GM18505 (cell line): ENCODE data around the gene GRB2.

Experiments
- ATAC-seq: cut with Tn5 transposase; IDR thresholded peaks from one replicate; pipeline ENCODE4 v1.9.1; 2021; ENCODE audit not compliant: unreplicated experiment
- POLR2A ChIP-seq: IDR thresholded peaks from 4 replicates; pipeline ENCODE4 v1.6.1; 2011; ENCODE audit warnings: borderline replicate concordance; ENCODE audit not compliant: insufficient read depth, insufficient read length; ENCODE audit errors: extremely low read depth

Gene GRB2

DNA sequence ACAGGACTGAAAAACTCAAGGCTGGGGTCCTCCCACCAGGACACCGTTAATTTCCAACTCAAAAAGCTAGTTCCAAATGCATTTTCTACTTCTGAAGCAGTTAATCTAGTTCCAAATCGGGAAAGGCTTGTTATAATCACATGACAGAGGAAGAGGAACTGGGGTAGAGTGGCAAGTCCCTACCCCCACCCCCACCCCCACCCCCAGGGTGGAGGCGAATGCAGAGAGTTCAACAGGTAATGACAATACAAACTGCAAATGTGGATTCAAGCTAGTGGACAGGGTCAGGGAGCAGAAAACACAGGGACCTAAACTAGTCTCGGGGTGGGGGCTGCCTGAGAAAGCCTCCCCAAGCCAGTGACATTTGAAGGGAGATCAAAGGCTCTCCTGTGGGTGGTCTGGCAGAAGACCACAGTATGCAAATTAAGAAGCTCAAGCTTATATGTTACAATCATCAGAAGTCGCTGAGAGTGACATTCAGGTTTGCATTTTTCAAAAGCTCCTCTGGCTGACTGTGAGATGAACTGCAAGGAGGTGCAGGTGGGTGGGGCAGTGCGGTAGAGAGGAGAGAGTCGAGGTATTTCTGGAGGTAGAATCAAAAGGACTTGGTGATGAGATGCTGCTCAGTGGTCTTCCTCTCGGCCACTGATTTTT lies 59.8 kb downstream of the GRB2 start:
- TF ChIP-seq POLR2A: peak; percentile 63
- ATAC-seq: peak; percentile 55

DNA sequence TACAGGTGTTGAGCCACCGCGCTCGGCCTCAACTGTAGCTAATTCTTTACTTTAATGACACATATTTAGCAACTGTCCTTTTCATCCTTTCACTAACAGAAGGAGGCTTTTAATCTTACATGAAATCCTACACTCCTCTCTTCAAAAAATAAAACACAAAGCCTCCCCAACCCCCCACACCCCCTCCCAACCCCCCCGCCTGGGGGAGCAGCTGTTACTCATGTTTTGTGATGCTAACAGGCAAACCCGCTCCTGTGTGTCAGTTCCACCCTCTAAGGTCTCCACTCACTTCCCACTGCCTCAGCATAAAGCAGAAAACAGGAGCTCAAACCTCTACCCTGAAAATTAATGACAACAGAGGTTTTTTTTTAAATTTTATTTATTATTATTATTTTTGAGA lies 60.8 kb downstream of the GRB2 start:
- ATAC-seq: no peak
- TF ChIP-seq POLR2A: no peak

DNA sequence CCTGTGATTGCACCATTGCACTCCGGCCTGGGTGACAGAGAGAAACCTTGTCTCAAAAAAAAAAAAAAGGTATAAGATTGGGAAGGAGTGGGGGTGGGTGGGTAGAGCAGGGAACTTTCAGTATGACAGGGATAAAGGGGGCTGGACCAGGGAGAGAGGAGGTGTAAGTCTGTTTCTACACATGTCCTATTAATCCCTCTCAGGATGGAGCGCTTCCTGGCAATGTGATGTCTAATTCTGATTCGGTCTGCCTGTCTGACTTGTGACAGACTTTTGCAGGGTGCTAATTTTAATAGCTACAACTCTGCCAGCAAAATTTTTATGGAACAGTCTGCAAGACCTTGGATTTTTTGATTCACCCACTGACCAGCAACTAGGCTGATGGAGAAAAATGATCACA lies 62.5 kb downstream of the GRB2 start:
- no peak for TF ChIP-seq POLR2A
- no peak for ATAC-seq

DNA sequence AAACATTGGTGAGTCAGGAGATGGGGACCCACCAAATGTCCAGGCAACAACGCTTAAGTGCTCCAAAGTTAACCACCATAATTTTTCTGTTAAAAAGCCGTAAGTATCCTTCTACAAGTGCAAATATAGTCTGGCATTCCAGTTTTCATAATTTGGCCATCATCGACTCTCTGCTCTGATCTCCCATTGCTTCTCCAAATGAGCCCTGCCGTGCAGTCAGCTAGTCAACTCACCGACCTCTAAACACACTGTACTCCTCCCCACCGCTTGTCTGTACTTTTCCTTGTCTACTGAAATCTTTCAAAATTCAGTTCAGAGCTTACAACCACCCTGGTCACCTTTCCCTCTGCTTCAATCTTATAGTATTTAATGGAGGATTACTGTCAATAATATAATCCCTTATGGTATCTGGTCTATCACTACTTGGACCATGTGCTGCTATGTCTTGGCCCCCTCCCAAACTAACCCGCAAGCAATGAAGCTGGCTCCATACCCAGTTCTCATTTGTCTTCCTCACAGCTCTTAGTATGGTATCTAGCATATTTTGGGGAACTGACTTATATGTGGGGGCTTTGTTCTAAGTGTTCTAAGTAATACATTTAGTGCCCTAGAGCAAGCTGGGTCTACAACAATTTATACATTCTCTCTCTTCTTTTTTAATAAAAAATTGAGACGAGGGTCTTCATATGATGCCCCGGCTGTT lies 63.5 kb downstream of the GRB2 start:
- TF ChIP-seq POLR2A: no peak
- no peak for ATAC-seq

DNA sequence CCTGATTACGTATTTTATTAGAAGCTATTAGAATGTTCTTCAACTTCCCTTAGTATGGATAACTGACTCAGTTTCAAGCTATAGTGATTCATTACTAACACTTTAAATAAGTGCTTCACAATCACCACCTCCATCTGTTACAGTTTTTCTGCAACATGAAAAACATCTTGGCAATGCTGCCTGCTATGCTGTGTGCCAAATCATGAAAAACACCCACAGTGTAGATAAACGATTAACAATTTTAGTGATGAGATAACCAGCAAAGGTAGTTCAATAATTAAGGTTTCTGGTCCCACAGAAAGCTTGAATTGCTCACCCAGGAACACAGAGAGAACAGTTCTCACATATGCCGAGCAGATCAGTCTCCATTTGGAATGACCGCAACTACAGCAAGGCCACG lies 64.8 kb downstream of the GRB2 start:
- ATAC-seq: no peak
- no peak for TF ChIP-seq POLR2A

DNA sequence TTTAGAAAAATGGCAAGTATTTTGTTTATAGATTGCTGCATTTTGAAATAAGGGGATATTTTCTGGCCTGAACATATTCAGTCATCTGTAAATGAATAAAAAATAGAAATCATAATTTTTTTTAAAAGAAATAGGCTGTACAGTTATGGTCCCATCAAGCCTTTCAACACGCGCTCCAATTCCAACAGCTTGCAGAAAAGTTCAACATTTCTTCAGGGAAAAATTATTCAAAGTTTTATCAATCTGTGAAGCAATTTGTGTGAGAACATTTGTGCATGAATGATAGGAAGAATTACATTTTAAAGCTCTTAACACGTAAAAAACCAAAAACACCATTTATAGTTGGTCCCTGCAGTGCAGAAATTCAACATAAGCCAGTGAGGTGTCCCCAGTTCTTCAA lies 65.5 kb downstream of the GRB2 start:
- no peak for ATAC-seq
- TF ChIP-seq POLR2A: no peak

DNA sequence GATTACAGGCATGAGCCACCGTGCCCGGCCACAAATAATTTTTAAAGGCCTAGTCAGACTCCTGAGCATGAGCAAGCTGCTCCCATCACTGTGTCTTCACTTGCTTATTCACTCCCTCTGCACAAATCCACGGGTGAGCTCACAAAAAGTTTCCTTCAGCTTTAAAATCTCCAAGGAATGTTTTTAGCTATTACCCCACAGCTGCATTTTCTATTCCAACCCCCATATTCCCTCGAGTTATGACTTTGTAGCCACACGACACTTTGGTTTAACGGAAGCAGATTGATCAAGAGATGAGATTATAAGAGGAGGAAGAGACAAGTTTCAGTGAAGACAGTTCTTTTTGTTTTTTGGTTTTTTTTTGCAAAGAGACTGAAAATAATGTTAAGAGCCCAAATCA lies 67.1 kb downstream of the GRB2 start:
- no peak for ATAC-seq
- no peak for TF ChIP-seq POLR2A

DNA sequence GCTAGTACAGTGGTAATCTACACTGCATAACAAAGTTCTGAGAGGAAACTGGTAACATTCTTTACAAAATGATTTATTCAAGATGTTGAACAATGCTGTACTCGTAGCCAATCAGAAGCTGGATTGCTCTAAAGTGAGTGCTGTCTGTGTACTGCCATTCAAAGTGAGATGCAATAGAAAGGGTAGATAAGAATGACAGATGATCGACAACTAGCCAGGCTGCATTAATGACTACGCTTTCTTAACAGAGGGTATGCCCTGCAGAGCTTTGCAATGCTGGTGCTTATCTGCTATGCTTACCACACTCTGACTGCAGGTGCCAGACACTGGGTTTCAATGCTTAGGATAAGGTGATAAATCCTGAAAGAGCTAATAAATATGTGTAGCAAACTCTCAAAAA lies 70.2 kb downstream of the GRB2 start:
- ATAC-seq: no peak
- no peak for TF ChIP-seq POLR2A

DNA sequence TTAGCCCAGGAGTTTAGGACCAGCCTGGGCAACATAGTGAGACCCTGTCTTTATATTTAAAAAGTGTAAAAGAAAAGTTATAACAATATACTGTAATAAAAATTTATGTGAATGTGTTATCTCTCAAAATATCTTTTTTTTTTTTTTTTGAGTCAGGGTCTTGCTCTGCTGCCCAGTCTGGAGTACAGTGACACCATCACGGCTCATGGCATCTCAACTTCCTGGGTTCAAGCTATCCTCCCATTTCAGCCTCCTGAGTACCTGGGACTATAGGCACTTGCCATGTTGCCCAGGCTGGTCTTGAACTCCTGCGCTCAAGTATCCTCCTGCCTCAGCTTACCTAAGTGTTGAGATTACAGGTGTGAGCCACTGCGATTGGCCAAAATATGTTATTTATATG lies 70.8 kb downstream of the GRB2 start:
- no peak for ATAC-seq
- no peak for TF ChIP-seq POLR2A

DNA sequence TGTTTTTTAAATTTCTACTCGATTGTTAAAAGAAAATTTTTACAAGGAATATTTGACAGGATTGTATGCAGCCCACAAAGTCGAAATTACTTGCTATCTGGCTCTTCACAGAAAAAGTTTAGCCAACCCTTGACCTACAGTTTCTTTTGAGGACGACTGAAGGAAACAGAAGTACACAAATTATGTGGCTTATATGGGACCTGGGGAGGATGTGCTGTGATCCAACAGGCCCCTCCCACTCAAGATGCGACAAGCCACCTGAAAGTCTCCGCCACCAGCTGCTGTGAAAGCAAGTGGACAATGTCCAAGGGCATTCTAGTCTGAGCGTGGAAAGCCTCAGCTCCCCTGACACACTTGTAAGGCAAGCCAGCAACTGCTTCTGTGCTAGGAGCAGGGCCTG lies 73.8 kb downstream of the GRB2 start:
- no peak for TF ChIP-seq POLR2A
- no peak for ATAC-seq

DNA sequence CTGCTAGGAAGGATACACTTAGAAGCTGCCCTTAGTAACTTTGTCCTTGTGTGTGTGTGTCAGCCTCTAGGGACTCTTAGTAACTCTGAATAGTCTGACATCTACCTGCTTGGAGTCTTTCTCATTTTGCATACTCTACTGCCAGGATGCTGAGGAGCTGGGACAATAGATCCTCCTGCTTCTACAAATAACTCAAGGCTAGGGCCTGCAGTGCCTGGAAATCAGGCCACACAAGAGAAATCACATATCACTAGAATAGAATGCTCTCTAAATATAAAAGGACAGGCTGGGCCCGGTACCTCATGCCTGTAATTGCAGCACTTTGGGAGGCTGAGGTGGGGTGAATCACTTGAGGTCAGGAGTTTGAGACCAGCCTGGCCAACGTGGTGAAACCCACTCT lies 77.7 kb downstream of the GRB2 start:
- no peak for TF ChIP-seq POLR2A
- no peak for ATAC-seq

DNA sequence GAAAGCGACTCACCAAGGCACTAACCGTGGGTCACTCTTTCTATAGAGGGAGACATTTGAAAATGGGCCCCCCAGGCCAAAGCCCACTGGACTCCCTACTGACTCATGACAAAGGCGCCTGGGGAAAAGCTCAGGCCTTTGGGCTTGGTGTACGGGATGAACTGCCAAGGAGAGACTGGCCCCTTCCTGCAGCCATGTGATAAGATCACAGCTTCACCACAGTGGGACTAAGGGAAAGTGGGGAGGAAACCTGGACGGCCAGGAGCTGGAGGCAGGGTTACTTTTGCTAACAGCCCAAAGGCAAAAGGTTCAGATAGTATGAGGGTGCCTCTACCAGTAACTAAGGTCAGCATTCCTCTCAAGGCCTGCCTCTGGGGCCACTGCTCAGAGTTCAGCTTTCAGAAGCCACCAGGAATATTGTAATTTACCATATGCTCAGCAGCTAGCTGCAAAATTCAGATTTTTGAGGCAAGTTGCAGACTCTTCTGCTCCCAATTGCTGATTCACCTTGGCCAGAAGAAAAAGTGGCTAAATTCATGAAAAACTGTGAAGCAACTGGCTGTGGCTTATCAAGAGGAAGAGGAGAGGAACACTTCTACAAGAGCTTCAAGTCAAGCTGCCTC lies 79.1 kb downstream of the GRB2 start:
- TF ChIP-seq POLR2A: no peak
- no peak for ATAC-seq

DNA sequence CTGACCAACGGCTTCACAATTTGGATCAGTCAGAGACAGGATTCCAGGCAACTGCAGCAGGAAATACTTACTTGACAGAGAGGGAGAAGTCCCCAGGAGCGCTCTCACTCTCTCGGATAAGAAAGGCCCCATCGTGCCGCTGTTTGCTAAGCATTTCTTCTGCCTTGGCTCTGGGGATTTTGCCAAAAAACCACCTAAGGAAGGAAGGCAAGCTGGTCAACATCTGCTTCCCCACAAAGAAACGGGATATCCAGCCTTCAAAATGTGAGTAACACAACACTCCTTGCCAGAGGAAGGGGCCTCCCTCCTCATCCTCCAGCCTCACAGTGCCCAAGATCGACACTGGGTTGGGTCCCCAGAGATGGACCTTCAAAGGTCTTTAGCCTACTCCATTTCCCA lies 79.7 kb downstream of the GRB2 start:
- no peak for ATAC-seq

DNA sequence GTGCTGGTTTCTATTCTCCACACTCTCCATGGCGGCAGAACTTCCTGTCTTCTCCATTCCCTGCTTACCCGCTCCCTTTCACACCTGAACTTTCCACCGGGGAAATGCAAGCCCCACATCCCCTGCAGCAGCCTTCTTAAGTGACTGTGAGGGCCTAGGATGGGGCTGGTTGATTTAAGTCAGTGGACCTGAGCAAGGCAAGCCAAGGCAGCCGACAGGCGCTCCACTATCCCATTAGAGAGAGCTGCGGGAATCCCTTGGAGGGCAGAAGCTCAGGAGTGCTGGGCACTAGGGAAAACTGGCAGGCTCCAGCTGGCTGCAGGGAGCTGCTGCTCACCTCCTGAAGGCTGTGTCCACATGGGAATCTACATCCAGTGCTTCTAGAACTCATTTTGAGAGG lies 80.1 kb downstream of the GRB2 start:
- no peak for TF ChIP-seq POLR2A
- ATAC-seq: no peak

More for the DNA sequence above, 79.7 kb downstream of the GRB2 start:
- TF ChIP-seq POLR2A: no peak
